Mucosa of stomach (tissue), 1 donor: Measurements from ENCODE around the gene VSNL1.

Experiments
- H3K27me3 ChIP-seq: one replicate; pipeline ENCODE4 v1.7.0; 2013; ENCODE audit warnings: mild to moderate bottlenecking, low read length; ENCODE audit not compliant: control insufficient read depth, insufficient read depth
- H3K36me3 ChIP-seq: one replicate; pipeline ENCODE4 v1.7.0; 2013; ENCODE audit warnings: low read length; ENCODE audit not compliant: control insufficient read depth, insufficient read depth
- H3K4me1 ChIP-seq: one replicate; pipeline ENCODE4 v1.7.0; 2013; ENCODE audit warnings: mild to moderate bottlenecking, low read length; ENCODE audit not compliant: control insufficient read depth, insufficient read depth
- H3K4me3 ChIP-seq: one replicate; pipeline ENCODE4 v1.7.0; 2013; ENCODE audit warnings: low read length
- H3K9ac ChIP-seq: one replicate; pipeline ENCODE4 v1.7.0; 2013; ENCODE audit warnings: mild to moderate bottlenecking, low read length, moderate library complexity
- H3K9me3 ChIP-seq: one replicate; pipeline ENCODE4 v1.7.0; 2013; ENCODE audit warnings: mild to moderate bottlenecking, low read length, moderate library complexity; ENCODE audit not compliant: control insufficient read depth
- donor health status: Pancreatic carcinoma.

The VSNL1 gene

GRCh38 chr2:17621781-17622180 lies 81.3 kb downstream of the VSNL1 start:
- no peak overlapping the region for H3K9ac ChIP-seq
- H3K36me3 ChIP-seq = no peaks in the 10 kb centered on the region
- H3K4me1 ChIP-seq = peaks cover 9% of the 10 kb centered on the region
- no peaks in the 10 kb centered on the region for H3K9me3 ChIP-seq
- no peak overlapping the region for H3K4me3 ChIP-seq
- H3K27me3 ChIP-seq = no peaks in the 10 kb centered on the region

- Histone ChIP-seq H3K9me3 (no peaks in the 10 kb centered on the region), H3K27me3 (no peaks in the 10 kb centered on the region)
Measured at GRCh38 chr2:17625446-17625845, 85.0 kb downstream of the VSNL1 start.

GRCh38 chr2:17626986-17627385 lies 86.5 kb downstream of the VSNL1 start:
- no peak overlapping the region for H3K9ac ChIP-seq
- H3K4me1 ChIP-seq = no peaks in the 10 kb centered on the region
- H3K9me3 ChIP-seq = no peaks in the 10 kb centered on the region
- H3K4me3 ChIP-seq = no peak overlapping the region
- no peaks in the 10 kb centered on the region for H3K36me3 ChIP-seq
- no peaks in the 10 kb centered on the region for H3K27me3 ChIP-seq

More at GRCh38 chr2:17625446-17625845, 85.0 kb downstream of the VSNL1 start:
- Histone ChIP-seq H3K4me3 (no peak overlapping the region), H3K4me1 (peaks cover 3% of the 10 kb centered on the region), H3K9ac (no peak overlapping the region), H3K36me3 (no peaks in the 10 kb centered on the region)

- Histone ChIP-seq H3K9me3 (no peaks in the 10 kb centered on the region), H3K4me1 (no peaks in the 10 kb centered on the region), H3K4me3 (no peak overlapping the region), H3K27me3 (no peaks in the 10 kb centered on the region), H3K36me3 (no peaks in the 10 kb centered on the region), H3K9ac (no peak overlapping the region)
Measured at GRCh38 chr2:17627434-17627833, 86.9 kb downstream of the VSNL1 start.

- no peaks in the 10 kb centered on the region for H3K27me3 ChIP-seq
- H3K36me3 ChIP-seq = no peaks in the 10 kb centered on the region
- no peaks in the 10 kb centered on the region for H3K9me3 ChIP-seq
- no peak overlapping the region for H3K4me3 ChIP-seq
- no peak overlapping the region for H3K9ac ChIP-seq
- no peaks in the 10 kb centered on the region for H3K4me1 ChIP-seq
Measured at GRCh38 chr2:17628349-17629261, 88.1 kb downstream of the VSNL1 start.

- Histone ChIP-seq H3K36me3 (no peaks in the 10 kb centered on the region), H3K4me3 (no peak overlapping the region), H3K4me1 (no peaks in the 10 kb centered on the region), H3K27me3 (no peaks in the 10 kb centered on the region), H3K9me3 (no peaks in the 10 kb centered on the region), H3K9ac (no peak overlapping the region)
Measured at GRCh38 chr2:17630089-17630488, 89.6 kb downstream of the VSNL1 start.

GRCh38 chr2:17634997-17635396 lies 94.5 kb downstream of the VSNL1 start:
- Histone ChIP-seq H3K4me1 (no peaks in the 10 kb centered on the region), H3K9ac (no peak overlapping the region), H3K9me3 (no peaks in the 10 kb centered on the region), H3K4me3 (no peak overlapping the region), H3K27me3 (no peaks in the 10 kb centered on the region), H3K36me3 (no peaks in the 10 kb centered on the region)

- Histone ChIP-seq H3K9me3 (no peaks in the 10 kb centered on the region), H3K4me3 (no peak overlapping the region), H3K9ac (no peak overlapping the region), H3K36me3 (no peaks in the 10 kb centered on the region), H3K27me3 (no peaks in the 10 kb centered on the region), H3K4me1 (no peaks in the 10 kb centered on the region)
Measured at GRCh38 chr2:17636257-17636656, 95.8 kb downstream of the VSNL1 start.

GRCh38 chr2:17637131-17637906 lies 96.8 kb downstream of the VSNL1 start:
- Histone ChIP-seq H3K36me3 (no peaks in the 10 kb centered on the region), H3K9me3 (no peaks in the 10 kb centered on the region), H3K4me1 (no peaks in the 10 kb centered on the region), H3K27me3 (no peaks in the 10 kb centered on the region), H3K9ac (no peak overlapping the region), H3K4me3 (no peak overlapping the region)

- no peaks in the 10 kb centered on the region for H3K36me3 ChIP-seq
Measured at GRCh38 chr2:17638196-17638743, 97.8 kb downstream of the VSNL1 start.

GRCh38 chr2:17640406-17640805 lies 99.9 kb downstream of the VSNL1 start:
- Histone ChIP-seq H3K27me3 (no peaks in the 10 kb centered on the region), H3K4me3 (no peak overlapping the region), H3K4me1 (peaks cover 15% of the 10 kb centered on the region), H3K36me3 (no peaks in the 10 kb centered on the region), H3K9me3 (no peaks in the 10 kb centered on the region), H3K9ac (no peak overlapping the region)

More at GRCh38 chr2:17638196-17638743, 97.8 kb downstream of the VSNL1 start:
- Histone ChIP-seq H3K4me3 (no peak overlapping the region), H3K4me1 (peaks cover 7% of the 10 kb centered on the region), H3K27me3 (no peaks in the 10 kb centered on the region), H3K9me3 (no peaks in the 10 kb centered on the region), H3K9ac (no peak overlapping the region)
